AML-193 (cell line): Measurements from ENCODE around the gene UBB.
A peak's percentile ranks its signal among the peaks of the same experiment; 100 is the strongest.

Experiments
- DNase-seq, 2 experiments: peaks; one replicate each; lab custom pipeline; 2025; lab: John Stamatoyannopoulos, UW

Gene UBB

GRCh38 chr17:16380640-16381495 is at the start of gene UBB:
UBB (plus strand) TSS chr17:16381091; CDS start chr17:16381908, 817 bp downstream.
- peak; percentile 55 to 59 for DNase-seq

GRCh38 chr17:16338391-16338790 is 42.5 kb upstream of the UBB start:
- no peak for DNase-seq

GRCh38 chr17:16339402-16339801 is 41.5 kb upstream of the UBB start:
- DNase-seq, result no peak

- DNase-seq, result no peak
These were observed 40.9 kb upstream of the UBB start for GRCh38 chr17:16339959-16340358.

GRCh38 chr17:16342979-16343378 is 37.9 kb upstream of the UBB start:
- DNase-seq, result no peak

GRCh38 chr17:16343569-16343968 is 37.3 kb upstream of the UBB start:
- DNase-seq, result no peak

- DNase-seq, result no peak
These were observed 35.3 kb upstream of the UBB start for GRCh38 chr17:16345565-16345964.

- DNase-seq, result no peak
These were observed 34.1 kb upstream of the UBB start for GRCh38 chr17:16346721-16347271.

GRCh38 chr17:16348586-16348985 is 32.3 kb upstream of the UBB start:
- no peak for DNase-seq

GRCh38 chr17:16349431-16349830 is 31.5 kb upstream of the UBB start:
- no peak for DNase-seq

GRCh38 chr17:16351831-16352230 is 29.1 kb upstream of the UBB start:
- no peak for DNase-seq

GRCh38 chr17:16352303-16352666 is 28.6 kb upstream of the UBB start:
- DNase-seq, result no peak

- no peak for DNase-seq
These were observed 28.1 kb upstream of the UBB start for GRCh38 chr17:16352667-16353316.

- no peak for DNase-seq
These were observed 27.3 kb upstream of the UBB start, which contains the start of gene CENPV for GRCh38 chr17:16353317-16354174. CENPV (minus strand) TSS chr17:16353469; CDS start chr17:16353436, 33 bp downstream.

- no peak for DNase-seq
These were observed 26.3 kb upstream of the UBB start for GRCh38 chr17:16354585-16354984.

- no peak for DNase-seq
These were observed 22.5 kb upstream of the UBB start for GRCh38 chr17:16358394-16358793.

GRCh38 chr17:16361874-16362273 is 19.0 kb upstream of the UBB start:
- no peak for DNase-seq

- DNase-seq, result peak; percentile 33 to 42
These were observed 16.9 kb upstream of the UBB start for GRCh38 chr17:16363749-16364536.

GRCh38 chr17:16364625-16365024 is 16.3 kb upstream of the UBB start:
- DNase-seq, result no peak

GRCh38 chr17:16371742-16372141 is 9.1 kb upstream of the UBB start:
- DNase-seq, result no peak
